IPS-18c (cell line): ENCODE results near the gene AP1G2.

Source experiments
- H3K4me3 ChIP-seq: 2 replicates; pipeline ENCODE4 v1.7.0; 2013; ENCODE audit warnings: low read depth, mild to moderate bottlenecking, low read length, moderate library complexity; ENCODE audit not compliant: insufficient read depth
- H3K9me3 ChIP-seq: one replicate; pipeline ENCODE4 v1.6.1; 2013; ENCODE audit warnings: mild to moderate bottlenecking, low read length, moderate library complexity; ENCODE audit not compliant: control insufficient read depth, insufficient read depth

AP1G2 gene

GRCh38 chr14:23578560-23579310, 11.1 kb upstream of the AP1G2 start, which contains the start of gene JPH4:
TSS of gene JPH4 (minus strand) at chr14:23578790. CDS start at chr14:23577453, 1,337 bp downstream.
- Histone ChIP-seq H3K4me3 (peak within 1 kb of the TSS; percentile 48), H3K9me3 (no peaks in the 10 kb centered on the region)

- no peaks in the 10 kb centered on the region for H3K9me3 ChIP-seq
- H3K4me3 ChIP-seq = peak overlapping the region; percentile 48
These were observed 10.3 kb upstream of the AP1G2 start for GRCh38 chr14:23577710-23578392.

- Histone ChIP-seq H3K9me3 (no peaks in the 10 kb centered on the region), H3K4me3 (peak overlapping the region; percentile 48)
These were observed 9.6 kb upstream of the AP1G2 start for GRCh38 chr14:23577004-23577681.

- no peak overlapping the region for H3K4me3 ChIP-seq
- no peaks in the 10 kb centered on the region for H3K9me3 ChIP-seq
These were observed 5.9 kb upstream of the AP1G2 start for GRCh38 chr14:23573384-23574015.

- H3K9me3 ChIP-seq = no peaks in the 10 kb centered on the region
These were observed 5.2 kb upstream of the AP1G2 start for GRCh38 chr14:23572836-23573235.

GRCh38 chr14:23572524-23572828, 4.9 kb upstream of the AP1G2 start:
- H3K9me3 ChIP-seq = no peaks in the 10 kb centered on the region
- no peak overlapping the region for H3K4me3 ChIP-seq

More at GRCh38 chr14:23572836-23573235, 5.2 kb upstream of the AP1G2 start:
- no peak overlapping the region for H3K4me3 ChIP-seq

GRCh38 chr14:23571701-23572523, 4.3 kb upstream of the AP1G2 start:
- no peaks in the 10 kb centered on the region for H3K9me3 ChIP-seq
- no peak overlapping the region for H3K4me3 ChIP-seq

- Histone ChIP-seq H3K9me3 (no peaks in the 10 kb centered on the region), H3K4me3 (no peak overlapping the region)
These were observed 3.4 kb upstream of the AP1G2 start for GRCh38 chr14:23570806-23571483.

GRCh38 chr14:23569443-23570151, 2.0 kb upstream of the AP1G2 start:
- no peak overlapping the region for H3K4me3 ChIP-seq
- H3K9me3 ChIP-seq = no peaks in the 10 kb centered on the region

- Histone ChIP-seq H3K9me3 (peaks cover 2% of the 10 kb centered on the region), H3K4me3 (no peak overlapping the region)
These were observed 1.2 kb upstream of the AP1G2 start for GRCh38 chr14:23568600-23569331.

GRCh38 chr14:23568021-23568599, 519 bp upstream of the AP1G2 start:
- peaks cover 2% of the 10 kb centered on the region for H3K9me3 ChIP-seq
- H3K4me3 ChIP-seq = peak overlapping the region; percentile 93; the same call in 1 of the 2 replicates

- Histone ChIP-seq H3K4me3 (peak overlapping the region; percentile 93), H3K9me3 (peaks cover 2% of the 10 kb centered on the region)
These were observed 809 bp downstream of the AP1G2 start for GRCh38 chr14:23566778-23567185.

GRCh38 chr14:23566112-23566777, 1.3 kb downstream of the AP1G2 start:
- Histone ChIP-seq H3K9me3 (peaks cover 2% of the 10 kb centered on the region), H3K4me3 (no peak overlapping the region; the same call in 1 of the 2 replicates)

GRCh38 chr14:23565626-23566025, 2.0 kb downstream of the AP1G2 start:
- peaks cover 2% of the 10 kb centered on the region for H3K9me3 ChIP-seq
- H3K4me3 ChIP-seq = no peak overlapping the region
